Measurements from ENCODE around the gene ZFPM1.

The ZFPM1 gene

GRCh38 chr16:88533381-88533917 lies 80.4 kb downstream of the ZFPM1 start:
- H3K27ac ChIP-seq = peak overlapping the region; percentile 74
- DNase-seq (ENCODE audit: low read depth, low spot score) = no peak

DNA sequence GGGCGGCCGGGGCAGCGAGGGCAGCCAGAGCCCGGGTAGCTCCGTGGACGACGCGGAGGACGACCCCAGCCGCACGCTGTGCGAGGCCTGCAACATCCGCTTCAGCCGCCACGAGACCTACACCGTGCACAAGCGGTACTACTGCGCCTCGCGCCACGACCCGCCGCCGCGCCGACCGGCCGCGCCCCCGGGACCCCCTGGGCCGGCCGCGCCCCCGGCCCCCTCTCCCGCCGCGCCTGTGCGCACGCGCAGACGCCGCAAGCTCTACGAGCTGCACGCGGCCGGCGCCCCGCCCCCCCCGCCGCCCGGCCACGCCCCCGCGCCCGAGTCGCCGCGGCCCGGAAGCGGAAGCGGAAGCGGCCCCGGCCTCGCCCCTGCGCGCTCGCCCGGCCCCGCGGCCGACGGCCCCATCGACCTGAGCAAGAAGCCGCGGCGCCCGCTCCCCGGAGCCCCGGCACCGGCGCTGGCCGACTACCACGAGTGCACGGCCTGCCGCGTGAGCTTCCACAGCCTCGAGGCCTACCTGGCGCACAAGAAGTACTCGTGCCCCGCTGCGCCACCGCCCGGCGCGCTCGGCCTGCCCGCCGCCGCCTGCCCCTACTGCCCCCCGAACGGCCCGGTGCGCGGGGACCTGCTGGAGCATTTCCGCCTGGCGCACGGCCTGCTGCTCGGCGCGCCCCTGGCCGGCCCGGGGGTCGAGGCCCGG lies 81.0 kb downstream of the ZFPM1 start:
- DNase-seq (ENCODE audit: low read depth, low spot score) = no peak
- peak overlapping the region; percentile 74 for H3K27ac ChIP-seq

GRCh38 chr16:88534638-88535190 lies 81.6 kb downstream of the ZFPM1 start:
- no peak for DNase-seq (ENCODE audit: low read depth, low spot score)
- peak overlapping the region; percentile 74 for H3K27ac ChIP-seq

GRCh38 chr16:88535191-88535856 lies 82.2 kb downstream of the ZFPM1 start:
- DNase-seq (ENCODE audit: low read depth, low spot score) = no peak
- H3K27ac ChIP-seq = no peak overlapping the region

DNA sequence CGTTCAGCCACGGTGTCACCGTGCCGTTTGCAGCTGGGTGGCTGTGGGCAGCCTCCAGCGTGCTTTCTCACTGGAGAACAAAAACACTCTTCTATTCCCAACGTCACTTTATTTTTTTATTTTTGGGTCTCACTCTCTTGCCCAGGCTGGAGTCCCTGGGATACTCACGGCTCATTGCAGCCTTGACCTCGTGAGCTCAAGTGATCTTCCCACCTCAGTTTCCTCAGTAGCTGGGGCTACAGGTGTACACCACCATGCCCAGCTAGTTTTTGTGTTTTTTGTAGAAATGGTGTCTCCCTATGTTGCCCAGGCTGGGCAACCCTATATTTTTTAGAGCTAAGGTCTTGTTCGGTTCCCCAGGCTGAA lies 82.8 kb downstream of the ZFPM1 start:
- no peak for DNase-seq (ENCODE audit: low read depth, low spot score)
- H3K27ac ChIP-seq = no peak overlapping the region

DNA sequence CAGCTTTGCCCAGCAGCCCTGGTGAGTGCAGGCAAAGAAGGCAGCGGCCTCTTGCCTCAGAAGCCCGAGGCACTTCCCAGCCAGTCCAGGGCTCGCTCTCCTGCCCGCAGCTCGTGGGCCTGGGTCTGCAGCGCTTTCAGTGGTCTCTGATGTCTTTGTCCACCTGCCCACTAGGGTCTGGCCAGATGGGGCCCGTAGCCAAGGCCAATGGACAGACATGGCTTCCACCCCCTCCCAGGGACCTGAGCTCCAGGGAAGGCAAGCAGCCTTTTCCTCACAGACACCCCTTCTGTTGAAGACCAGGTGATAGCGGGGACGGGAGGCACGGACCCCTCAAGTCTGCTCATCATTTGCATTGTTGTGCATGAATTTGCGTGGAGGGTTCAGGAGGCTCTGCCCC lies 83.4 kb downstream of the ZFPM1 start:
- DNase-seq (ENCODE audit: low read depth, low spot score) = no peak
- no peak overlapping the region for H3K27ac ChIP-seq

DNA sequence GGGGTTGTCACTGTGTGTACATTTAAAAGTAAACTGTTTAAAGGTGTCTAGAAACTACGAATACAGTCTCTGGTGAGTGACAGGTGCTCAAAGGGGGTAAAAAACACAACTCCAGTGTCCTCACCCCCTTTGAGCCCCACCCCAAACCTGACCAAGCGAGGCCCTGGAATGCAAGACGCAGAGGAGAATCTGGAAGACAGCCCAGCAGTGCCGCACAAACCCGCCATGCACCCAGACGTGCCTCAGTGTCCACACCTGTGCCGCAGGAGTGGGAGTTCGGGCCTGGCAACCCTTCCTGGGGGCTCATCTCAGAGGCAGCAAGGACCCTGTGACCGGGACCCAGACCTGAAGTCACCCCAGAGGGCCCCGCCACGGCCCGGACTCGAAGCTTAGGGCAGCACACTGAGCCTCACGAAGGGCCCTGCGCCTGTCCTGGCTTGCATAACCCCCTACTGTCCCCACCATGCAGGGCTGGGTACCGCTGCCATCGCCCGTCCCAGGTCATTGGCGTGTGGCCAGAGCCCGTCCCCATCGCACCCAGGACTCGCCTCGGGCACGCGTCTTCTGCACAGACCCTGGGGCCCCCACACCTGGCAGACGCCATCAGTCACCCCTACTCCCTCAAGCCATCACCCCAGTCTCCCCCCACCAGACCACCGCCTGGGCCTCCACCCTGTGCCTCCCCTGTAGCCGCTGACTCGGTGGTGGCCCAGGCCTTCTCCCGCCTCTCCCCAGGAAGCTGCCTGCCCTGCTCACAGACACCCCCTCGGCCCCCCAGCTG lies 84.1 kb downstream of the ZFPM1 start:
- no peak for DNase-seq (ENCODE audit: low read depth, low spot score)
- no peak overlapping the region for H3K27ac ChIP-seq

DNA sequence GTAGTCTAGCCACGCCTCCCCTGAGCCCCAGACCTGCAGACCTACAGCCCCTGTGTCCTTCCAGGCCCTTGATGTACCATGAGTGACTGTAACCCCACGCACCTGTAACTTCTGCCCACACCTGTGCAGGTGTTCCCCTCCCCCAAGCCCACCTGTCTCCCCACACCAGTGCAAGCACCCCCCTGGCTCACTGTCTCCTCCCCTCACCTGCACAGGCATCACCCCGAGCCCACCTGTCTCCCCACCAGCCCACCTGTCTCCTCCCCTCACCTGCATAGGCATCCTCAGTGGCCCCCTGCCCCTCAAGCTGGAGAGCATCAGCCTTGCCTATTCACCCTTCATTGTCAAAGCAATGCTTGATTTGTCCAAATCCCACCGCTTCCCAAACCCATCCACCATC lies 84.8 kb downstream of the ZFPM1 start:
- no peak for DNase-seq (ENCODE audit: low read depth, low spot score)

GRCh38 chr16:88538366-88539060 lies 85.4 kb downstream of the ZFPM1 start:
- H3K27ac ChIP-seq = no peak overlapping the region
- DNase-seq (ENCODE audit: low read depth, low spot score) = no peak

More for the DNA sequence above, 84.8 kb downstream of the ZFPM1 start:
- no peak overlapping the region for H3K27ac ChIP-seq

GRCh38 chr16:88539261-88539651 lies 86.2 kb downstream of the ZFPM1 start:
- DNase-seq (ENCODE audit: low read depth, low spot score) = no peak
- no peak overlapping the region for H3K27ac ChIP-seq

DNA sequence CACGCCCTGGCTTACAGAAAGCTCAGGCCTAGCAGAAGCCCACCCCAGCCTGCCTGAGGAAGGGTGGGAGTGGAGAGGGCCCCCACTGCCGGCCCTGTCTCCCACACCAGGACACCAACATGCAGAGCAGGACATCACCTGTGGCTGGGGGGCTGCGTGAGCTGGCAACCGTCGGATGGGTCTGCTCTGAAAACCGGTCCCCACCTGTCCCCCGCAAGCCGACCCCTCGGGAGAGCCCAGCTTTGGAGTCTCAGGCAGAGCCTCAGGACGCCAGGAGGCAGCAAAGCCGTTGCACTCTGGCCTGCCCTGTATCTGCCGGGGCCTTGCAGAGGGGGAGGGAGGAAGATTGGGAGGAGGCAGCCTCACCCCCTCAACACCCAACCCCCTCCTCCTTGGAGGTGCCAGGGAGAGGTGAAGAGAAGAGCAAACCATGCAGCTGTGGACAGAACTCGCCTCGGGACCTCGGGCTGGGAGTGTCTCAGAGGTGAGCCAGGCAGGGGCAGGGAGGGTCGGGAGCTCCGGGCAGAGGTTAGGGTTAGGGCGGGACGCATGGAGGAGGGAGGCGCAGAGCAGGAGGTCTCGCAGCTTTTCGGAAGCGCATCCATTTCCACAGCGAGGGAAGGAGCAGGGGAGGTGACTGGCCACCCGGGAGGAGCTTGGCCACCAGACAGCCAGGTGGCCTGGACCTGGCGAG lies 86.7 kb downstream of the ZFPM1 start:
- DNase-seq (ENCODE audit: low read depth, low spot score) = no peak
- H3K27ac ChIP-seq = no peak overlapping the region

GRCh38 chr16:88540346-88540977 lies 87.4 kb downstream of the ZFPM1 start:
- DNase-seq (ENCODE audit: low read depth, low spot score) = no peak
- H3K27ac ChIP-seq = no peak overlapping the region

DNA sequence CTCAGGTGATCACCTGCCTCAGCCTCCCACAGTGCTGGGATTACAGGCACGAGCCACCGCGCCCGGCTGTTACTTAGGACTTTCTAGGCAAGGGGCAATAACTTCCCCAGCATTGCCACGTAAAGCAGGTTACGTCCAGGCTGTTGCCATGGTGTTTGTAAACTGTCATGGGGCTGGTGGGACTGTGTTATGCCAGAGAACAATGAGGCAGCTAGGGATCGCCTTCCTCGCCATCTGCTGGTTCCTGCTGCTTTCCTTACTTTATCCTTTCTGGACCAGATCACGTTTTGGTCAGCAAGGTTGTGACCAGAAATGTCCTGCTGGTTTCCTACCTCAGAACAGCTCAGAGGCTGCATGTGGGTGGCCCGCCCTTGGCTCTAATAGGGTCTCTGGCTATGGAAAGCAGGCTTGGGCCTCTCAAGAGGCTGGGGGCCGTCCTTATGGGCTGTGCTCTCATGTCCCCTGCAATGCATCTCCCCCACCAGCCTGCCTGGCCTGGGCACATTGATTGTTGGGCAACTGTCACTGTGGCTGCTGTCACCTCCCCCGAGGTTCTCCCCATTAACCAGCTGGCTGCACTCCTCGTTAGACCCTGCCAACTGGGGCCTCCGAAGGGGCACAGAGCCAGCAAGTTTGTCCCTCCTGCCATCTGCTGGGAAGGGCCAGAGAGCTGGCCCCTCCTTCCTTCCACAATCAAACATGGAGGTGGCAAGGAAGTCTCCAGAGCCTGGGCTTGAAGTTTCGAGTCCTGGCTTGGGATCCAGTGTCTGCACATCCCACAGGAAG lies 88.9 kb downstream of the ZFPM1 start:
- no peak overlapping the region for H3K27ac ChIP-seq
- no peak for DNase-seq (ENCODE audit: low read depth, low spot score)

DNA sequence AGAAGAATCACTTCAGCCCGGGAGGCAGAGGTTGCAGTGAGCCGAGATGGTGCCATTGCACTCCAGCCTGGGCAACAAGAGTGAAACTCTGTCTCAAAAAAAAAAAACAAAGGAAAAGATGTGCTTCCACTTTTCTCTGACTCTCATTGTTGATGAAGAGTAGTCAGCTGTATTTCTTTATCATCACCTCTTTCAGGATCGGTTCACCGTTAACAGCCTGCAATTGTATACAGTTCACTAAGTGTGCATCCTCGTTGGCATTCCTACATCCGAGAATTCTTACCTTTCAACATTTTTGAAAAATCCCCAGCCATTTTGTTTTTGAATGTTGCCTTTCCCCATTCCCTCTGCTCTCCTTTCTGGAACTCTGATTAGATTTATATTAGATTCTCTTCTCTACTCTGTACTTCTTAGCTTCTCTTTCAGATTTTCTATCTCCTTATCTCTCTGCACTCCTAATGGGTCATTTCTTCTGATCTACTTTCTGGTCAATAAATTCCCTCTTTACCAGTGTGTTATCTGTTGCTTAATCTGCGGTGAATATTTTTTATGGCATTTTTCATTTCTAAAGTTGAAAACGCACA lies 90.2 kb downstream of the ZFPM1 start:
- H3K27ac ChIP-seq = no peak overlapping the region
- no peak for DNase-seq (ENCODE audit: low read depth, low spot score)

DNA sequence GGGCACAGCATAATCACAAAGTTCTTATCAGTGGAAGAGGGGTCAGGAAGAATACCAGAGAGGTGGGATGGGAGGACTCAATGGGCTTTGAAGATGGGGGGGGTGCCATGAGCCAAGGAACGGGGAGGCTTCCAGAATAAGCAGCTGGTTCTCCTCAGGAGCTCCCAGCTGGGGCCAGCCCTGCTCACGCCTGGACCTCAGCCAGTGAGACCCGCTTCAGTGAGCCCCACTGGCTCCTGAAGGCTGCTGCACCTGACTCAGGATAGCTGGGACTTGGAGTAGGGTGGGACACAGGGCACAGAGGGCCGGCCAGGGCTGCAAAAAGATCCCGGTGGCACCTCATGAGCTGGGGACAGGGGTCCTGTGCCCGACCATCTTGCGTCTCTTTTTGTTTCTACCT lies 92.7 kb downstream of the ZFPM1 start:
- DNase-seq (ENCODE audit: low read depth, low spot score) = no peak
- no peak overlapping the region for H3K27ac ChIP-seq

DNA sequence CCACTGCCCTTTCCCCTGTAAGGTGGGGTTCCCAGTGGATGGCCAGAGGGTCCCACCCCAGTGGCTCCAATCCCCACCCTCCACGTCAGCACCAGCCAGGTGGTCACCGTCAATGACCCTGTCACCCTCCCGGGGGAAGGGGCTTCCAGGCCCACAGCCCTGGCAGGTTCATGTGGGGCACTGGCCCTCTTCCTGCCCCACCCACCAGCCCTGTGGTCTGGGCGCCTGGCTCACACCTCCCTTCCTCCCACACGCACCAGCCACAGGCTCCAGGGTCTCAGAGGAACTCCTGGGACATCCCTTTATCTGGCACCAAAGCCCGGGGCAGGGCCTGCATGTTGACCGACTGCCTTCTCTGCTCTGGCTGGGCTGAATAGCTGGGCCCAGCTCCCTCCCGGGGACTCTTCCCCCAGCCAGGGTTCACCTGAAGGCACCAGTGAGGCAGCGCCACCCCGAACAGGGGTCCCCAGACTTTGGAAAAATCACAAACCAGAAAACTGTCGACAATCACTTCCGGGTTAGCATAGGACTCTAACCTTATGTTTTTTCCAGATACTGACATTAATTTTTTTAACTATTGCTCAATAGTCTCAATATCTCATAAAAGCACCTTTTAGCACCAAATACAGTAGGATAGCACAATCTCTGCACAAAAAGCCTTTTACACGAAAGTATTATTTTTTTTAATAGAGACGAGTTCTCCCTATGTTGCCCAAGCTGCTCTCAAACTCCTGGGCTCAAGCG lies 95.2 kb downstream of the ZFPM1 start:
- no peak overlapping the region for H3K27ac ChIP-seq
- DNase-seq (ENCODE audit: low read depth, low spot score) = no peak

GRCh38 chr16:88548985-88549384 lies 95.9 kb downstream of the ZFPM1 start:
- H3K27ac ChIP-seq = no peak overlapping the region
- DNase-seq (ENCODE audit: low read depth, low spot score) = no peak
